ENCODE results near the gene ZNF714.

DNA sequence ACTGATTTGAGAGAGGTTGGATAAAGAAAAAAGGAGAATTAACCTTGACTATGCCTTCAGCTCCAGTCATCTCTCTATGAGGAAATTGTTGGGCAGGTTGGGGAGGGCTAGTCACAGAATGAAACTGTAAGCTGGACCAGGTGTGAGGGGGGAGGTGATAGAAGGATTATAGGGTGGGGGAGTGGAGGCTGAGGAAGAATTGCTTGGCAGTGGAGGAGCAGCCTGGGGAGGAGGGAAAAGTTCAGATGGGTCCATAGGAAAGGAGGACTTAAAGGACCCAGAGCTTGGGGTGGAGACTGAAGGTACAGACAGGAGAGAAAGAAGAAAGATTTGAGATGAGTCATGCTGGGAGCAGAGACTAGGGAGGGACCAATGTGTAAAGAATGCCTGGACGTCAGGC, 51.6 kb downstream of the ZNF714 start:
- TF ChIP-seq, protein P1, sequence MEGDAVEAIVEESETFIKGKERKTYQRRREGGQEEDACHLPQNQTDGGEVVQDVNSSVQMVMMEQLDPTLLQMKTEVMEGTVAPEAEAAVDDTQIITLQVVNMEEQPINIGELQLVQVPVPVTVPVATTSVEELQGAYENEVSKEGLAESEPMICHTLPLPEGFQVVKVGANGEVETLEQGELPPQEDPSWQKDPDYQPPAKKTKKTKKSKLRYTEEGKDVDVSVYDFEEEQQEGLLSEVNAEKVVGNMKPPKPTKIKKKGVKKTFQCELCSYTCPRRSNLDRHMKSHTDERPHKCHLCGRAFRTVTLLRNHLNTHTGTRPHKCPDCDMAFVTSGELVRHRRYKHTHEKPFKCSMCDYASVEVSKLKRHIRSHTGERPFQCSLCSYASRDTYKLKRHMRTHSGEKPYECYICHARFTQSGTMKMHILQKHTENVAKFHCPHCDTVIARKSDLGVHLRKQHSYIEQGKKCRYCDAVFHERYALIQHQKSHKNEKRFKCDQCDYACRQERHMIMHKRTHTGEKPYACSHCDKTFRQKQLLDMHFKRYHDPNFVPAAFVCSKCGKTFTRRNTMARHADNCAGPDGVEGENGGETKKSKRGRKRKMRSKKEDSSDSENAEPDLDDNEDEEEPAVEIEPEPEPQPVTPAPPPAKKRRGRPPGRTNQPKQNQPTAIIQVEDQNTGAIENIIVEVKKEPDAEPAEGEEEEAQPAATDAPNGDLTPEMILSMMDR (IDR thresholded peaks at IDR 0.05): no peak
- no peak for TF ChIP-seq POLR2AphosphoS5 (IDR thresholded peaks at IDR 0.05)
- TF ChIP-seq POLR2A (IDR thresholded peaks at IDR 0.05): no peak

All from prostate gland (tissue), 2 donors.